HS-27A (cell line): ENCODE results near the gene AMBRA1.

Experiments
- DNase-seq: peaks from one replicate; pipeline ENCODE4 v3.0.0-alpha.2; 2012; ENCODE audit warnings: low read depth, missing footprints

Gene AMBRA1, protein sequence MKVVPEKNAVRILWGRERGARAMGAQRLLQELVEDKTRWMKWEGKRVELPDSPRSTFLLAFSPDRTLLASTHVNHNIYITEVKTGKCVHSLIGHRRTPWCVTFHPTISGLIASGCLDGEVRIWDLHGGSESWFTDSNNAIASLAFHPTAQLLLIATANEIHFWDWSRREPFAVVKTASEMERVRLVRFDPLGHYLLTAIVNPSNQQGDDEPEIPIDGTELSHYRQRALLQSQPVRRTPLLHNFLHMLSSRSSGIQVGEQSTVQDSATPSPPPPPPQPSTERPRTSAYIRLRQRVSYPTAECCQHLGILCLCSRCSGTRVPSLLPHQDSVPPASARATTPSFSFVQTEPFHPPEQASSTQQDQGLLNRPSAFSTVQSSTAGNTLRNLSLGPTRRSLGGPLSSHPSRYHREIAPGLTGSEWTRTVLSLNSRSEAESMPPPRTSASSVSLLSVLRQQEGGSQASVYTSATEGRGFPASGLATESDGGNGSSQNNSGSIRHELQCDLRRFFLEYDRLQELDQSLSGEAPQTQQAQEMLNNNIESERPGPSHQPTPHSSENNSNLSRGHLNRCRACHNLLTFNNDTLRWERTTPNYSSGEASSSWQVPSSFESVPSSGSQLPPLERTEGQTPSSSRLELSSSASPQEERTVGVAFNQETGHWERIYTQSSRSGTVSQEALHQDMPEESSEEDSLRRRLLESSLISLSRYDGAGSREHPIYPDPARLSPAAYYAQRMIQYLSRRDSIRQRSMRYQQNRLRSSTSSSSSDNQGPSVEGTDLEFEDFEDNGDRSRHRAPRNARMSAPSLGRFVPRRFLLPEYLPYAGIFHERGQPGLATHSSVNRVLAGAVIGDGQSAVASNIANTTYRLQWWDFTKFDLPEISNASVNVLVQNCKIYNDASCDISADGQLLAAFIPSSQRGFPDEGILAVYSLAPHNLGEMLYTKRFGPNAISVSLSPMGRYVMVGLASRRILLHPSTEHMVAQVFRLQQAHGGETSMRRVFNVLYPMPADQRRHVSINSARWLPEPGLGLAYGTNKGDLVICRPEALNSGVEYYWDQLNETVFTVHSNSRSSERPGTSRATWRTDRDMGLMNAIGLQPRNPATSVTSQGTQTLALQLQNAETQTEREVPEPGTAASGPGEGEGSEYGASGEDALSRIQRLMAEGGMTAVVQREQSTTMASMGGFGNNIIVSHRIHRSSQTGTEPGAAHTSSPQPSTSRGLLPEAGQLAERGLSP (N-terminal part only)

DNA sequence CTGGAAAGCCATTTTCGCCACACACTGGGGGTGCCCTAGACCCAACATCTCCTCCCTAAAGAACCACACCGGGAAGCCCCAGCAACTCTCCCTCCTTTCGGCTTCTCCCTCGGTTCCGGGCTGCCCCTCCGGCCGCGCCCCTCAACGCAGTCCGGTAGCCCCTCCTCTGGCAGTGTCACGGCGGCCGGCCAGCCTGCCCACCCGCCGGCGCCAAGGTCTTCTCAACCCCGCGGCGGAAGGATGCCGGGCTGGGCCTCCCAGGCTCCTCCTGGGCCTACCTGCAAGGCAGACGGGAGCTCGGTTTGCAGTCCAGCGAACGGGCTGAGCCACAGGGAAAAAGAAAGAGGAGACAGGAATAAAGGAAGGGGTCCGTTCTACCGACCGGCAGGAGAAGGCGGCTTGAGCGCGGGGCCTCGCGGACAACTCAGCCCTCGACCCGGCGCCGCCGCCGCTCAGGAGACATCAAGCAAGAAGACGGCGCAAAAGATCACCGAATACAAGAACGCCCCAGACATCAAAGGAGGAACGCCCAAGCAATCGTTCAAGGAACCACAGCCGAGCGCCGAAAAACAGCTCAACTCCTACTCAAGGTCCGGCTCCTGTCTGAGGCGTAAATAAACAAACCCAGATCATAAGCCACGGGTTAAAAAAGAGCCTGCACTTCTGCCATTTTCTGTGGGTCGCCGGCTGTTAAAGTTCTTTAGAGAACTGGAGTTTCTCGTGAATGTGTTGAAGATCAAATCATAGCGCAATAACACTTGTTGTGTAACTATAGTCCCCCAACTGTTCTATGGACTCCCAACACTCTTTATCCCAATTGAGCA is at the start of gene AMBRA1:
TSS of gene AMBRA1 (minus strand) at position 474 of the 824 bp plus-strand sequence. CDS start 45,643 bp downstream, outside the sequence.
- DNase-seq: peak; percentile 92

DNA sequence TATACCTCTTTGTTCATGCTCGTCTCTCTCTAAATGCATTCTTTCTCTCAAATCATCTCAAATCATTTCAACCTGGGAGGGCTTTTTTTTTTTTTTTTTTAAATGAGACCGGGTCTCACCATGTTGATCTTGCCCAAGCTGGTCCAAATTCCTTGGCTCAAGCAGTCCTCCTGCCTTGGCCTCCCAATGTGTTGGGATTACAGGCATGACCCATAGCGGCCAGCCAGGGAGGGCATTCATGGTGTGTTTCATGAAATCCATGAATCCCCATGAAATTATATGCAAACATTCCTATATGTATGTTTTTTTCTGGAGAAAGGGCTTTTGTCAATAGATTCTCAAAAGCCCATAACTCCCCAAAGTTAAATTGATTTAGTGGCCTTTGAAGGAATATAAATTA is 49.7 kb upstream of the AMBRA1 start:
- DNase-seq: no peak

DNA sequence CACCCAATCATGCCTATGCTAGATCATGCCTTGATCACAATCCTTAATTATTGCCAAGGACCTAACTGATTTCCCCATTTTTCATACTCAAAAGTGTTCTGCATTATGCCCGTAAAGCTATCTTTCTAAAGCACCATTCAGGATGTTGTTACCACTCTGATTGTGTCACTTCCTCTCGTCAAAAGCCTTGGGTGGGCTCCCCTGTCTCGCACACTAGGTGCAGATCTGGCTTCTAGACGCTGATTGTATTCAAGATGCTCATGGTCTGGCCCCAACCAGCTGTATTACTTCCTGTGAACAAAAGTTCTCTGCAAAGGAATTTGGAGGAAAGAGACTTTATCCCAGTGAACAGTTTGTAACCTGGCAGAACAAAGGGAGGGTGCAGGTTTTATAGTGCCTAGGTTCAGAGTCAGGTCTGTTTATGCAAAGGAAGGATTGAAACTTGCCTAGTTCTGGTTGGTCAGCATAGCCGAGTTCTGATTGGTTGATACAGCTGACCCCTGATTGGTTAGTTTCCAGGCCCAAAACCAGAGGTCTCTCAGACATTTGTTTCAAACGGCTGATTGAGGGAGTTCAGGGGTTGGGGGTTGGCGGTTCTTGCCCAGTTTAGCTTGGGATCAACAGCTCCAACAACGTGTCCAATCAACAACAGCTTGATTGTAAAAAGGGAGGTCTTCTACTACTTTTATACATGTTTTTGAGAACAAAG is 49.0 kb upstream of the AMBRA1 start:
- no peak for DNase-seq

DNA sequence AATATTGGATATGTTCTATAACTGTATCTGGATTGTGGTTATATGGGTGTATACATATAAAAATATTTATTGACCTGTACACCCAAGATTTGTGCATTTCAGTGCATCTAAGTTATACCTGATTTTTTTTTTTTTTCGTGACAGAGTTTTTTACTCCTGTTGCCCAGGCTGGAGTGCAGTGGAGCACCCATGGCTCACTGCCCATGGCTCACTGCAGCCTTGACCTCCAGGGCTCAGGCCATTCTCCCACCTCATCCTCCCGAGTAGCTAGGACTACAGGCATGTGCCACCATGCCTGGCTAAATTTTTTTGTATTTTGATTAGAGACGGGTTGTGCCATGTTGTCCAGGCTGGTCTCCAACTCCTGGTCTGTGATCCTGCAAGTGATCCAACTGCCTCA is 47.8 kb upstream of the AMBRA1 start:
- DNase-seq: no peak

DNA sequence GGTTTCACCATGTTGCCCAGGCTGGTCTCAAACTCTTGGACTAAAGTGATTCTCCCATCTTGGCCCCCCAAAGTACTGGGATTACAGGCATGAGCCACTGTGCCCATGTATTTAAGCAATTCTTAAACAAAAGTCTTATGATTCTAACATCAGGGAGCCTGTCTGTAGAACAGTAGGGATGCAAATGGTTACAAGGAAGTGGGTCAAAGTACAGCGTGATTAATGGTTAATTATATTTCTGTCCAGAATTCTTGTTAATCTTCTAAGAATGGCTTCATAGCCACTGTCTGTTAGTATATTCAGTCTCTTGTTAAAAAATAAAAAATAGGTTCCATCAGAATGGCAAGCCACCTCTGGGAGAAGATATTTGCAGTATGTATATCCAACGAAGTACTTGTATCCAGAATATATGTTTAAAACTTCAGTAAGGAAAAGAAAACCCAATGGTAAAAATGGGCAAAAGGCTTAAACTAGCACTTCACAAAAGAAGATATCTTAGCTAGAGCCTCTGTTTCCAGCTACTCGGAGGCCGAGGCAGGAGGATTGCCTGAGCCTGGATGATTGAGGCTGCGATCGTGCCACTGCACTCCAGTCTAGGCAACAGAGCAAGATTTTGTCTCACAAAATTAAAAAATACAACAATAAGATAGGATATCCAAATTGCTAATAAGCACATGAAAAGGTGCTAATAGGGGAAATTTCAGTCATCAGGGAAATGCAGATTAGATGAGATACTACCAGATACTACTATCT is 46.4 kb upstream of the AMBRA1 start:
- DNase-seq: no peak

DNA sequence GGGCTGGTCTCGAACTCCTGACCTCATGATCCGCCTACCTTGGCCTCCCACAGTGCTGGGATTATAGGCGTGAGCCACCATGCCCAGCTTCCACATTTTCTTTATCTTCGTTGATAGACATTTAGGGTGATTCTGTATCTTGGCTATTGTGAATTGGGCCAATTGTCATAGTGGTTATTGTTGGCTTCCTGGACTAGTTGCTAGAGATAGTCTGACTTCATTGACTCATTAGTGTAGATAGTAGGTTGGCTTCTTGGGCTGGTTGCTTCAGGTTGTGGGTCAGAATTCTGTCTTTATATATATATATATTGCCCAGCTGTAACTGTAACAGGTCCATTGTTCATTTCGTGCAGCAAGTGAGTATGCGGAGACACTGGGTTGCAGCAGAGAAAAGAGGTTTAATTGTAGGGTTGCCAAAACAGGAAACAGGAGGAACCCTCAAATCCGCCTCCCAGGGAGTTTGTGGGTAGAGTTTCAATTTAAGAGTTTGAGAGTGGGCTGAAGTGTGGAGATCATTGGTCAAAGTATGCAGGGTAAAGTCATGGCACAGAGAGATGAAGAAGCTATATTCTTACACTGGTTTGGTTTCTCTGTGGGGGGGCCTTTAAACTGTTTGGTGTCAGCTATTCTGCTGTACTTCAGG is 45.5 kb upstream of the AMBRA1 start:
- no peak for DNase-seq

DNA sequence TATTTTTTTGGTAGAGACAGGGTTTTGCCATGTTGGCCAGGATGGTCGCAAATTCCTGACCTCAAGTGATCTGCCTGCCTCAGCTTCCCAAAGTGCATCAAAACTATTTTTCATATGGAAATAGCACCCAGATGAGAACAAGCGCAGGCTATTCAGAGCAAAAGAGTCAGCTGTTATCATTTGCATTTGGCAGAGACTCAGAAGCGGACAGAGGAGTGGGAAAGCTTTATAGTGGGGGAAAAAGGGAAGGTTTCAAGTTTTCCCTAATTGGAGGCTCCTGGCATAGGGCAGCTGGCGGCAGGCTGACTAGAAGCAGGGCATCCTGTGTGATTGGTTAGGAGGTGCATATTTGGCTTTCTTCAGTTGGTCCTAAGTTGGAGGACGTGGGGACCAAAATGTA is 43.7 kb upstream of the AMBRA1 start:
- no peak for DNase-seq

DNA sequence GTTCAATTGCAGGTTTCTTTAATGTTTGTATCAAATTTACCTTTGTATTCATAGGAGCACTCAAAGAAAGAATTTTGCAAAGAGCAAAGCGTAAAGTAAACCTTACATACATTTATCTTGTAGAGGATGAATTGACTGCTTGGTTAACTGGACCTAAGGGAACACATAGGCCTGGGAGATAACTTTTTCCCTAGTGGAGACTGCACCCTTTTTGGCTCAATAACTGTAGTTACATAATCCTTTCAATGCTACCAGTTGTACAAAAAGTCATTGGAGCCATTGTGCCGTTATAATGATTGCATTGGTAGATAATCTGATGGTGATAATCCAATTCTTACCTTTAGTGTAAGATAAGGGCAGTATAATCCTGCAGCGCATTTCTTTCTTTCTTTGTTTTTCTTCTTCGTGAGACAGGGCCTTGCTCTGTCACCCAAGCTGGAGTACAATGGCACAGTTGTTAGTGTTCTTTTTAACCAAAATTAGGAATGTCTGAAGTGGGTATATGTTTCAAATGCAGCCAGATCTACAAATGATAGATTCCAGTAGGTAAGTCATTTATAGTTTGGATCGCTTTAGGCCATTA is 41.8 kb upstream of the AMBRA1 start:
- no peak for DNase-seq

DNA sequence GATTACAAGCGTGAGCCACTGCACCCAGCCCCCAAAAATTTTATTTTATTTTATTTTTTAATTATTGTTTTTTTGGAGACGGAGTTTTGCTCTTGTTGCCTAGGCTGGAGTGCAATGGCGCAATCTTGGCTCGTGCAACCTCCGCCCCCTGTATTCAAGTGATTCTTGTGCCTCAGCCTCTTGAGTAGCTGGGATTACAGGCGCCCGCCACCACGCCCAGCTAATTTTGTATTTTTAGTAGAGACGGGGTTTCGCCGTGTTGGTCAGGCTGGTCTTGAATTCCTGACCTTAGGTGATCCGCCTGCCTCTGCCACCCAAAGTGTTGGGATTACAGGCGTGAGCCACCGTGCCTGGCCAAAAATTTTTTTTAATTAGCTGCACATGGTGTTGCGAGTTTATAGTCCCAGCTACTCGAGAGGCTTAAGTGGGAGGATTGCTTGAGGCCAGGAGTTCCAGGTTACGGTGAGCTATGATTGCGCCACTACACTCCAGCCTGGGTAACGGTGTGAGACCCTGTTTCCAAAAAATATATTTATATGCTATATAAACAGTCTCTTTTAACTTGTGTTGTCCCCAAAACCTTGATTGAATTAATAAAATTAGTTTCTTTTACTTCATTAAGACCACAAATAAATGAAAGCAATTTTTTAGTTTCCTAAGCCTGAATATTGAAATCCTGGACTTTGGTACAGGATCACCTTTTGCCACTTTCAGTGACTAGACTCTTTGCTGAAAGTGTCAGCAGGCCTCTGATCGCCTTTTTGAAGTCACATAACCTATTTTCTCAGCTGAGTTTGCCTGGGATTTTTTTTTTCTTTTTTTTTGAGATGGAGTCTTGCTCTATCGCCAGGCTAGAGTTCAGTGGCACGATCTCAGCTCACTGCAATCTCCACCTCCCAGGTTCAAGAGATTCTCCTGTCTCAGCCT is 39.7 kb upstream of the AMBRA1 start:
- DNase-seq: no peak

DNA sequence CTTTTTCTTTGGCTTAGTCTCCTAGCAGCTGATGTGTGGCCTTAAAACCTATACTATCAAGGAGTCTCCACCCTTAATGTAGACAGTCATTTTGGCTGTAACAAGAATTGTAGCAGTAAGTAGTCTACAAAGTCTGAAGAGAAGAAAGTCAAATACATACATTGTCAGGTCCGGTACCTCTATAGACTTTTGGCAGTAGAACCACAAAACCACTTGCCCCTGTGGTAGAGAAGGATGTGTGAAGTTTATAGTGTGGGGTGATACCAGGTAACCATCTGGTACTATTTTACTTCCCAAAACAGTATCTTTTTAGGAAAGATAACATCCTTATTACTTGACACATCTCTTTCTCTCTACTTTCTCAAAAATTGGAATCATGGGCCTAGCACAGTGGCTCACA is 38.7 kb upstream of the AMBRA1 start:
- DNase-seq: no peak

DNA sequence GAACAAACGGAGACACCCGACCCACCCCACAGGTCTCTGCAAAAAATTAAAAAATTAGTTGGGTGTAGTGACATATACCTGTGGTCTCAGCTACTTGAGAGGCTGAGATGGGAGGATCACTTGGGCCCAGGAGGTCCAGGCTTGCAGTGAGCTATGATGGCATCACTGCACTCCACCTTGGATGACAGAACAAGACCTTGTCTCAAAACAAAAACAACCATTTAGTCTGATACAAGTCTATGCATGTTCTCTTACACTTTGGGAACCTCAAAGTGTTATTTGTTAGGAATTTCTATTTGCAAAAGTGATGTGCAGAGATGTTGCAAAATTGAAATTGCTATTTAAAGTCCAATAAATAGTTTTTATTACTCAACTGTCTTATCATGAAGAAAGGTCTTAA is 37.9 kb upstream of the AMBRA1 start:
- DNase-seq: no peak

DNA sequence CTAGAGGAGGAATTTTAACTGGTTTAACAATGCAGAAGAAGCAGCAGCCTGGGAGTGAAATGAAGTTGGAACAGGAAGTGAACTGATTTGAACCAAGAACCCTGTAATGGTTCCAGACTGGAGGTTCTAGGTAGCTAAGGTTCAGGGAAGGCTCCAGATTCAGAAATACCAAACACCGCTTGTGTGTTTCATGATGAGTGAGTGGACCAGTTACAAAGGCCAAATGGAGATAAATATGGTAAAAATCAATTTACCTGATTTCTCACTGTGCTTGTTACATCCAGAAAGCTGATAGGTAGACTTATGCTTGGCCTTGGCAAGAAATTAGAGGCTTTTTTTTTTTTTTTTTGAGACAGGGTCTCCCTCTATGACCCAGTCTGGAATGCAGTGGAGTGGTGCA is 36.4 kb upstream of the AMBRA1 start:
- DNase-seq: no peak

DNA sequence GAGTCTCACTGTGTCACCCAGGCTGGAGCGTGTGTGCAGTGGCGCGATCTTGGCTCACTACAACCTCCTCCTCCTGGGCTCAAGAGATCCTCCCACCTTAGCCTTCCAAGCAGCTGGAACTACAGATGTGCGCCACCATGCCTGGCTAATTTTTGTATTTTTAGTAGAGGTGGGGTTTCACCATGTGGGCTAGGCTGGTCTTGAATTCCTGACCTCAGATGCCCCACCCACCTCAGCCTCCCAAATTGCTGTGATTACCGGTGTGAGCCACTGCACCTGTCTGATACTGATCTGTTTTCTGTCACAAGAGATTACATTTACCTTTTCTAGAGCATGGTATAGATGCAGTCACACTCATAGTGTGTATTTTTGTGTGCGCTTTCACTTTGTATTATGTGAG is 35.1 kb upstream of the AMBRA1 start:
- no peak for DNase-seq

DNA sequence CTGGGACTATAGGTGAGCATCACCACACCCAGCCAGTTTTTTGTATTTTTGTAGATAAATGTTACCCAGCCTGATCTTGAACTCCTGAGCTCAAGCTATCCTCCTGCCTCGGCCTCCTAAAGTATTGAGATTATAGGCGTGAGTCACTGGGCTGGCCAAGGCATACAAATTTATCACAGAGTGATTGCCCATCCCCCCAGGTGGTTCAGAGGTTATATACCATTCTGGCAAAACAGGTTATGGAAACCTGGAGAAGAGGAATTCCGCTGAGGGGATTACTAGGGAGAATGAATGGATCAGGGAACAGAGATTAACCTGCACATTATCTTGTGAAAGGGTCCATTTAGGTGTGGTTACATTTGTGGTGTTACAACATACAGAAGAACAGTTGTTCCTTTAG is 31.6 kb upstream of the AMBRA1 start:
- DNase-seq: no peak

DNA sequence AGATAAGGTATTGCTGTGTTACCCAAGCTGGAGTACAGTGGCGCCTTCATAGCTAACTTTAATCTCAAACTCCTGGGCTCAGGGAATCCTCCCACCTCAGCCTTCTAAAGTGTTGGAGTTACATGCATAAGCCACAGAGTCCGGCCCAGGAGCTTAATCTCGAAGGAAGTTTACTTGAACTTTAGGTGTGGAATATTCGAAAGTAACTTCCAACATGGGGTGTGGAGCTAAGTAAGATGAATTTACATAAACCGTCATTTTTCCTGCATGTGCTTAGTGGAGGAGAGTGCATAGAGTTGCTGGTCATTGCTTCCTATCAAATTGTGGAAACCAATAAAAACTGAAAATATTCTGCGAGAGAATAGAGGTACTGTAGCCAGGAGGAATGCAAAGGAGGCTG is 25.0 kb upstream of the AMBRA1 start:
- no peak for DNase-seq

DNA sequence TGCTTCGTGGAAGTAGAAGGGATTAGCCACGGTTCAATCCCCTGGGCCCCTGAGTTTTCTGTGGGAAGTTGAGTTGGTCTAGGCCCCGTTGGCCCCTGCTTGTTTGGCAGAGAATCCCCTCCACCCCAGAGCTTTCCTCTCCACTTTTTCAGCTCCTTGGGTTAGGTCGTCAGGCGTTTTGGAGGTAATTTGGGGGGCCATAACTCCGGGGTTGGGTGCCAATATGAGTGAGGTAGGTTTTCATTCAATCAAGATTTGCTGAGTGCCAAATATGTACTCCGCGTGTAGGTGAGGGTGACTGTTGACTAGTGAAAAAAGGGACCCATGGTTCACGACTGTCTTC is 24.1 kb upstream of the AMBRA1 start:
- DNase-seq: no peak

DNA sequence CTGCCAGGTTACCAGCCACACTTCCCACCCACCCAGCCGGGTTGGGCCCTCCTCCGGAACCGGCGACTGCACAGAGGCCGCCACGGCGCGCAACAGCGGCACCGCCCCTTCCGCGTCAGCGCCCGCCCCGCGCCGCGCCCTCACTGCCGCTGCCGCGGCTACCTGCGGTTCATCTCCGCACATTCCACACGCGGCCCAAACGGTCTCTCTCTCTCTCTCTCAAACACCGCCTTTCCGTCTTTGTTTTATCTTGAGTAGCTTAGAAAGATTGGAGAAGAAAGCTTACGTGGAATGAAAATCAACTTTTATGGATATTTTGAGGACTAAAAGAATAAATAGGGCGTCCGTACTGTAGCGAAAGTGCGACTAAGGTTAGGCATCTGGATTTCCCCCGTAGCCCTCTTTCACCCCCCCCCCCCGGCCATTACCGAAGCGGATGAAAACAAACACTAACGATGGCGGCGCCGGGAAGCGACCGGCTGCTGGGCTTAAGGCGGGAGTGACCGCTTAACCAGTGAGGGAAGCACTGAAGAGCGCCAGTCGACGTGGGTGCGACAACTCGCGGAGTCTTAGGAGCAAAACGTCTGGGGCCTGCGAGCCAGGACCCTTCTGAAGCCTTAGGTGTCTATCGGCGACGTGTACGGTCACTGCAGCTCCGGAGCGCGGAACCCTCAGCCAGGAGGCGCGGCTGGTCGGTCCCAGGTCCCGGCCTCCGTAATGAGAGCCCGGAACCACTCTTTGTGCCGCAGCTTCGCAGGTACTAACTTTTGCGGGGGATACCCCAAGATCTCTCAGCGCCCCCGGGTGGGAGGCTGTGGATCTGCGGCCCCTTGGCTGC is 23.5 kb upstream of the AMBRA1 start, which contains the start of the genes ATG13 and HARBI1:
TSS of gene ATG13 (plus strand) at position 420 of the 838 bp plus-strand sequence. CDS start 26,739 bp downstream, outside the sequence.
TSS of gene HARBI1 (minus strand) at position 94 of the 838 bp plus-strand sequence. CDS start 990 bp downstream, outside the sequence.
- peak; percentile 87 for DNase-seq
